Measurements from ENCODE around the gene PLA2G2D.

PLA2G2D gene

GRCh38 chr1:20158358-20159070 lies 39.2 kb upstream of the PLA2G2D start:
- ChIA-PET CTCF (interaction anchor here (0.6 to 1.3 kb wide), 4 partner anchors 49 to 184 kb away, joined by 3 to 4 read pairs (median 4); no protein-coding TSS in a partner anchor), POLR2A (no interaction called here)
- Histone ChIP-seq H3K4me1 (ENCODE audit: control insufficient read depth, insufficient read depth, low read length) (no peaks in the 10 kb centered on the region), H3K36me3 (ENCODE audit: control insufficient read depth in 2 of 2, insufficient read depth in 1 of 2, low read length in 2 of 2) (no peaks in the 10 kb centered on the region), H3K4me3 (ENCODE audit: low read depth, low read length) (no peak overlapping the region), H3K27ac (ENCODE audit: extremely low read depth, low read depth, low read length) (no peak overlapping the region), H3K9me3 (ENCODE audit: control insufficient read depth, insufficient read depth, low read depth, low read length) (no peaks in the 10 kb centered on the region)
- no peak for TF ChIP-seq TCF7L2 (IDR thresholded peaks at IDR 0.05; ENCODE audit: borderline replicate concordance, low read depth, low read length)
- no peak for TF ChIP-seq ZNF423 (tag by site-specific recombination; IDR thresholded peaks at IDR 0.05)
- TF ChIP-seq ZNF26 (tag by site-specific recombination; IDR thresholded peaks at IDR 0.05), result no peak
- TF ChIP-seq ZNF623 (tag by site-specific recombination; IDR thresholded peaks at IDR 0.05), result no peak
- TF ChIP-seq, protein P1, sequence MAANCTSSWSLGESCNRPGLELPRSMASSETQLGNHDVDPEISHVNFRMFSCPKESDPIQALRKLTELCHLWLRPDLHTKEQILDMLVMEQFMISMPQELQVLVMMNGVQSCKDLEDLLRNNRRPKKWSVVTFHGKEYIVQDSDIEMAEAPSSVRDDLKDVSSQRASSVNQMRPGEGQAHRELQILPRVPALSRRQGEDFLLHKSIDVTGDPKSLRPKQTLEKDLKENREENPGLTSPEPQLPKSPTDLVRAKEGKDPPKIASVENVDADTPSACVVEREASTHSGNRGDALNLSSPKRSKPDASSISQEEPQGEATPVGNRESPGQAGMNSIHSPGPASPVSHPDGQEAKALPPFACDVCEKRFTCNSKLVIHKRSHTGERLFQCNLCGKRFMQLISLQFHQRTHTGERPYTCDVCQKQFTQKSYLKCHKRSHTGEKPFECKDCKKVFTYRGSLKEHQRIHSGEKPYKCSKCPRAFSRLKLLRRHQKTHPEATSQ (tag by site-specific recombination; IDR thresholded peaks at IDR 0.05), result no peak
- no peak for TF ChIP-seq ZNF350 (tag by site-specific recombination; IDR thresholded peaks at IDR 0.05)
- TF ChIP-seq ZNF624 (tag by site-specific recombination; IDR thresholded peaks at IDR 0.05), result no peak
- no peak for TF ChIP-seq ZNF621 (tag by site-specific recombination; IDR thresholded peaks at IDR 0.05)
- no peak for TF ChIP-seq ZNF132 (tag by site-specific recombination; IDR thresholded peaks at IDR 0.05; ENCODE audit: borderline replicate concordance)
- no peak for TF ChIP-seq ZNF266 (tag by site-specific recombination; IDR thresholded peaks at IDR 0.05; ENCODE audit: low read depth)
- TF ChIP-seq, protein P2, sequence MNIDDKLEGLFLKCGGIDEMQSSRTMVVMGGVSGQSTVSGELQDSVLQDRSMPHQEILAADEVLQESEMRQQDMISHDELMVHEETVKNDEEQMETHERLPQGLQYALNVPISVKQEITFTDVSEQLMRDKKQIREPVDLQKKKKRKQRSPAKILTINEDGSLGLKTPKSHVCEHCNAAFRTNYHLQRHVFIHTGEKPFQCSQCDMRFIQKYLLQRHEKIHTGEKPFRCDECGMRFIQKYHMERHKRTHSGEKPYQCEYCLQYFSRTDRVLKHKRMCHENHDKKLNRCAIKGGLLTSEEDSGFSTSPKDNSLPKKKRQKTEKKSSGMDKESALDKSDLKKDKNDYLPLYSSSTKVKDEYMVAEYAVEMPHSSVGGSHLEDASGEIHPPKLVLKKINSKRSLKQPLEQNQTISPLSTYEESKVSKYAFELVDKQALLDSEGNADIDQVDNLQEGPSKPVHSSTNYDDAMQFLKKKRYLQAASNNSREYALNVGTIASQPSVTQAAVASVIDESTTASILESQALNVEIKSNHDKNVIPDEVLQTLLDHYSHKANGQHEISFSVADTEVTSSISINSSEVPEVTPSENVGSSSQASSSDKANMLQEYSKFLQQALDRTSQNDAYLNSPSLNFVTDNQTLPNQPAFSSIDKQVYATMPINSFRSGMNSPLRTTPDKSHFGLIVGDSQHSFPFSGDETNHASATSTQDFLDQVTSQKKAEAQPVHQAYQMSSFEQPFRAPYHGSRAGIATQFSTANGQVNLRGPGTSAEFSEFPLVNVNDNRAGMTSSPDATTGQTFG (tag by site-specific recombination; IDR thresholded peaks at IDR 0.05; ENCODE audit: borderline replicate concordance), result no peak
- TF ChIP-seq SP7 (tag by site-specific recombination; IDR thresholded peaks at IDR 0.05), result no peak
- TF ChIP-seq, protein P3, sequence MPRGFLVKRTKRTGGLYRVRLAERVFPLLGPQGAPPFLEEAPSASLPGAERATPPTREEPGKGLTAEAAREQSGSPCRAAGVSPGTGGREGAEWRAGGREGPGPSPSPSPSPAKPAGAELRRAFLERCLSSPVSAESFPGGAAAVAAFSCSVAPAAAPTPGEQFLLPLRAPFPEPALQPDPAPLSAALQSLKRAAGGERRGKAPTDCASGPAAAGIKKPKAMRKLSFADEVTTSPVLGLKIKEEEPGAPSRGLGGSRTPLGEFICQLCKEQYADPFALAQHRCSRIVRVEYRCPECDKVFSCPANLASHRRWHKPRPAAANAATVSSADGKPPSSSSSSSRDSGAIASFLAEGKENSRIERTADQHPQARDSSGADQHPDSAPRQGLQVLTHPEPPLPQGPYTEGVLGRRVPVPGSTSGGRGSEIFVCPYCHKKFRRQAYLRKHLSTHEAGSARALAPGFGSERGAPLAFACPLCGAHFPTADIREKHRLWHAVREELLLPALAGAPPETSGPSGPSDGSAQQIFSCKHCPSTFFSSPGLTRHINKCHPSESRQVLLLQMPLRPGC (tag by site-specific recombination; IDR thresholded peaks at IDR 0.05), result no peak
- TF ChIP-seq GLI2 (tag by site-specific recombination; IDR thresholded peaks at IDR 0.05; ENCODE audit: borderline replicate concordance, low read depth), result no peak
- TF ChIP-seq ZNF654 (tag by site-specific recombination; IDR thresholded peaks at IDR 0.05; ENCODE audit: low read depth), result no peak
- TF ChIP-seq, protein P4, sequence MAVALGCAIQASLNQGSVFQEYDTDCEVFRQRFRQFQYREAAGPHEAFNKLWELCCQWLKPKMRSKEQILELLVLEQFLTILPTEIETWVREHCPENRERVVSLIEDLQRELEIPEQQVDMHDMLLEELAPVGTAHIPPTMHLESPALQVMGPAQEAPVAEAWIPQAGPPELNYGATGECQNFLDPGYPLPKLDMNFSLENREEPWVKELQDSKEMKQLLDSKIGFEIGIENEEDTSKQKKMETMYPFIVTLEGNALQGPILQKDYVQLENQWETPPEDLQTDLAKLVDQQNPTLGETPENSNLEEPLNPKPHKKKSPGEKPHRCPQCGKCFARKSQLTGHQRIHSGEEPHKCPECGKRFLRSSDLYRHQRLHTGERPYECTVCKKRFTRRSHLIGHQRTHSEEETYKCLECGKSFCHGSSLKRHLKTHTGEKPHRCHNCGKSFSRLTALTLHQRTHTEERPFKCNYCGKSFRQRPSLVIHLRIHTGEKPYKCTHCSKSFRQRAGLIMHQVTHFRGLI (tag by site-specific recombination; IDR thresholded peaks at IDR 0.05), result no peak

All from HEK293 (cell line).